ENCODE measurements around the gene MAGEF1. TPM values are rescaled to one million over a fixed set of nuclear protein-coding genes. Genes with fewer than 3 reads are reported as not detected.

Gene MAGEF1
- total RNA-seq = 10 to 100 TPM; 19.4 to 24.5 TPM
- long read RNA-seq, transcript MAGEF1-201 (1 exons, 1,636 nt) = major isoform, 19 of 19 reads
- long read RNA-seq, partial matches to known transcripts = 0 of 19 reads
- long read RNA-seq, other reads (novel, unspliced or antisense) = 0 of 19 reads

DNA sequence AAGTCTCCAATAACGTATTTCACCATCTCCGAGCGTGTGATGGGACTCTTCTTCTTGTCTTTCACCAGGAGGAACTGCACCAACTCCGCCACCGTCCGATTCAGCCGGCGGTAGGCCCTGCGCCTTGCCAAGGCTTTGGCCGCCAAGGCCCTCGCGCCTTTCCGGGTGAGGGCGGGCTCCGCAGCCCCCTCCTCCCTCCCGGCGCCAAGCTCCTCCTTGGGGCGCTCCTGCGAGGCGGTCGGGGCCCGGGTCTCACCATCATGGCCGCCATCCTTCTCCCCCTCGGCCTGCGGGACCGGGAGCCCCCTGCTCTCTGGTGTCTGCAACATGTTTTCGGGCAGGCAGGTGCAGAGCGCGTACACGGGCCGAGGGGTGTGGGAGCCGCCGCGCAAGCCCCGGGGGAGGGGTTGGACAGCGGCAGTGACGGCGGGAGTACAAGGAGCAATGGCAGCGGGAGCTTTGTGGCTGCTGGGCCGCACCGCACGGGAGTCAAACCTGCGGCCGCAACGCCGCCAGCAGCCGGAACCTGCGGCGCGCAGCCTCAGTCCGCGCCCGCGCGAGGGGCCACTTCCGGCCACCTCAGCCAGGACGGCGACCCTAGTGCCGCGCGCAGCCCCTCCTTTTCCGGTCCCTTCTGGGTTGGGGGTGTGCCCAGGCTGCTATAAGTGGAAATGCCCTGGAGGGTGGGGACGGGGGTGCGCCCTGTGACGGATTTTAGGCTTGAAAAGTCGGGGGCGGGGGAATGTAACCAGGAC, at the start of gene MAGEF1:
Gene MAGEF1, minus strand, starts transcription at position 572 of the 755 bp plus-strand sequence. Its CDS starts 243 bp downstream, at position 329.
- intact Hi-C loops (cut with DNase I) = no loop called here
- ATAC-seq (peak; percentile 92 to 93), DNase-seq (peak; percentile 88)

DNA sequence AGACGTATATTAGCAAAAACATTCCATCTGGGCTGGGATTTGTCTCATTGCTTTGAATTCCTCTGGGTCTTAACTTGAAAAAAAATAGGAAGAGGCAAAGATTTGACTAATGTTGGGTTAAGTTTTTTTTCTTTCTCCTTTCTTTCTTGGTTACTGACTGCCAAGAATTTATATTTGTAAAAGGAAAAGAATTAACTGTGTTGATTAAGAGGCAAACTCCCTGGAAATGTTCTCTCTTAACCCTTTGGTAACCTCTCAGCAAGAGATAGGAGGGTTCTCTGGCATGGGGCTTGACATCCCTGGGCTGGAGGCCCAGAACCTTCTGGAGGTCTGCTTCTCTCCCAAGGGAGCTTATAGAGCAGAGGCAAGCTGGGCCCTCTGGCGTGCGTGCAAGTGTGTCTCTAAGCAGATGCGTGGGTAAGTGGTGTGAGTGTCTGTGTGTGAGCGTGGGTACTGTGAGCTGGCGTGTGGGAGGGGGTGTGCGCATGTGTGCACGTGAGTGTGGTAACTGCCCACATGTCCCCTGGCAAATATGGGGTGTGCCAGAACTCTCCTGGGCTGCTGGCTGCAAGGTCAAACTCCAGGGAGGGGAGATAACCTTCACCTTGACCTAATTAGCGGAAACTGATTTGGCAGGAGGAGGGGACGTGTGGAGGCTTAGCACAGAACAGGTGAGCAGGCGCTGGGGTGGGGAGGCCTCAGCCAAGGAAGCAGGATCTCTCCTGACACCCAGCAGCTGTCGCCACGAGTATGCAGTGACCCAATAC, 49.4 kb upstream of the MAGEF1 start:
- intact Hi-C loops (cut with DNase I) = no loop called here
- ATAC-seq (peak; percentile 67 to 68), DNase-seq (peak; percentile 51)

DNA sequence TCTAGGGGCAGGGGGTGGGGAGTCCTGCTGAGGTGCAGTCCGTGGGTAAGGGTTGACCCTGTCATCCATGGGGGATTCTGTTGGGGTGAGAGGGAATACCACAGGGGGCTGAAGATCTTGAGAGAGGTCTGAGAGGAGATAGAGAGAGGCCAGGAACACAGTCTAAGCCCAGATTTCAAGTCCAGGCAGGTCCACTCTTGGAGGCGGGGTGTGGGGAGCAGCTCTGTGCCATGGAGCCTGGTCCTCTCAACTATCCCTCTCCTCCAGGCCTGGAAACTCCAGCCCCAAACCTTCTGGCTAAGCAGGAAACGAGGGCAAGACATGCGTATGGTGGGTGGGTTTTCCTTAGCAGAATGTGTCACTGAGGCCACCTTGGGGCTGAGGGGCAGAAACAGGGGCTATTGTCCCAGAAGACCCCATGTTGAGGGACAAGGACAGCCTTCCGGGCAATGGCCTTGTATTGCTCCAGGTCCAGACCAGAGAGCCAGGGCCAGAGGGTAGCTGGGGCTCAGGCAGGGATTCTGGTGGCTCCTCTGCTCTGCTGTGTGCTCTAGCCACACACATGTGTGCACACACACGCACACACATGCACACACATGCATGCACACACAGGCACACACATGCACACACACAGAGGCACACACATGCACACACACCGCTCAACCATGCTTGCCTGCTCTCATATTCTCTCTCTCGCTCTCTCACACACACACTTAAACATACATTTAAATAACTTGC, 48.6 kb upstream of the MAGEF1 start:
- DNase-seq (no peak), ATAC-seq (no peak)
- intact Hi-C loops (cut with DNase I) = no loop called here

GRCh38 chr3:184759666-184760200, 47.9 kb upstream of the MAGEF1 start:
- no peak for ATAC-seq
- DNase-seq = no peak
- intact Hi-C loops (cut with DNase I) = no loop called here

DNA sequence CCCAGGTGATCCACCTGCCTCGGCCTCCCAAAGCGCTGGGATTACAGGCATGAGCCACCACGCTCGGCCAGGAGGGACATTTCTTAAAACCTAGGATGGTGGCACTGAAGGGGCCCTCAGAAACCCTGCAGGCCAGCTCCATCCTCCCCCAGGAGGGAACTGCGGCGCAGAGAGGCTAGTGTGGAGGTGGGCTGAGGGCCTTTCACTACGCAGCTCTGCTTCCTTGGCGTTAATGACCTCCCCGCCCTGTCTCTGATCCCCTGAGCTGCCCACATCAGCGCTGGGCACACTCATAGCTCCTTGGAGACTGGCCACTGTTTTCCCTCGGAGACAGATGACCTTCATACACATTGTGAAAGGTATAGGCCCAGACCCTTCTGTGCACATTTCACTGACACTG, 46.2 kb upstream of the MAGEF1 start:
- intact Hi-C loops (cut with DNase I) = no loop called here
- ATAC-seq = no peak
- no peak for DNase-seq

DNA sequence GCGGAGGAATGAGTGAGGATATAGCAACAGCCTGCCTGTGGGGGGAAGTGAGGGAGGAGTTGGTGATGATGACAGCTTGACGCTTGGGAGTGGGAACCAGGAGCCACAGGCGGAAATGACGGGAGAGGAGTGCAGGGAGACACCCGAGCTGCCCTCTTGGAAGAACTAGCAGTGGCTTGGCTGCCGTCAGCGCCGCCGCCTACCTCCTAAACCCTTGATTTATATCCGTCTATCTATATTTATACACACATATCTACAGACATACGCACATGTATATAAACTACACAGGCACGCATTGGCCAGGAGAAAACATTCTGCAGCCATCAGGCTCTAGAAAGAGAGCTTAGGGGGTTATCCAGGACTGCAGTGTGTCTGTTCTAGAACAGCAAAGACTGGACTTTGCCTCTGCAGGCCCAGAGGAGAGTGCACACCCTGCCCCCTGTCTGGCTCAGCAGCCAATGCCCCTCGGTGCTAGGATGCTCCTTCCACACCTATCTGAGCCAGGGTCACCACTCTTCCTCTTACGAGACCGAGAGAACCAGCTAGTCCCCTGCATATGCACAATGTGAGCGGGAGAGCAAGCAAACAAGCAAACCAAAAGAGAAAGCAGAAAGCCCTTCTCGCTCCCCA, 45.3 kb upstream of the MAGEF1 start:
- DNase-seq (peak; percentile 80), ATAC-seq (peak; percentile 85 to 88)
- intact Hi-C loops (cut with DNase I) = no loop called here

DNA sequence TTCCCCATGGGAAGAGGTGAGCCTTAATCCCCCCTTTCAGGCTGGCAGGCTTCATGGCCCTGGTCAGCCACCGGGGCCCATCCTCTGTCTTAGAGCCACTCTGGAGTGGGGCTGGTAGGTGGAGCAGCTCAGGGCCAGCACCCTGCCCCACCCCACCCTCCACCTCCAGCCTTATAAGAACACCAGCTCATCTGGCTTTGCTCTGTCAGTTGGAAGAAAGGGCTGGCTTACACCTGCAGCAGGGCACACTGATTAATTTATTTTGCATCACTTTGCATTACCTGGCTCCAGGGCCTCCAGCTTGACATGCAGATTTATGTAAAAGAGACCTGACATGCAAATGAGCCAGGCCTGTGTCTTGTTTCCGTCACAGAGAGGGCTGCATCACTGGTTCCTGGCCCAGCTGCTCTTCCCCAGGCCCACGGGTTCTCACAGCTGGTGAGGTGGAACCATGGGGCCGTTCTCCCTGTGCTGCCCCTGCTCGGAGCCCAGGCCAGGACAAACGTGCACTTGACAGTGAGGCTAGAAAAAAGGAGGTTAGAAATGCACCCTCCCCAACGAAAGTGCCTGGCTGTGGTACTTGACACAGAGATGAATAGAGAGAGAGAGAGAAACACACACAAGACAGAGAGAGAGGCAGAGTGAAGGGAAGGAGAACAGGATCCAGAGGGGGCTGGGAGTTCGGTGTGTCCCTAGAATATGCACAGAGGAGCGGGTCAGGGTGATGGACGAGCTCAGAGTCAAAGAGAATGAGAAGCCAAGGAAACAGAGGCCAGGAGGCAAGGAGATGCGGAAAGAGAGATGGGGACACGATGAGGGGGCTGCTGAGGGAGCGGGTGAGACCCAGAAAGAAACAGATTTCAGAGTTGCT, 44.5 kb upstream of the MAGEF1 start:
- ATAC-seq (peak in 1 of 2 donors; percentile 23), DNase-seq (no peak)
- intact Hi-C loops (cut with DNase I) = no loop called here

DNA sequence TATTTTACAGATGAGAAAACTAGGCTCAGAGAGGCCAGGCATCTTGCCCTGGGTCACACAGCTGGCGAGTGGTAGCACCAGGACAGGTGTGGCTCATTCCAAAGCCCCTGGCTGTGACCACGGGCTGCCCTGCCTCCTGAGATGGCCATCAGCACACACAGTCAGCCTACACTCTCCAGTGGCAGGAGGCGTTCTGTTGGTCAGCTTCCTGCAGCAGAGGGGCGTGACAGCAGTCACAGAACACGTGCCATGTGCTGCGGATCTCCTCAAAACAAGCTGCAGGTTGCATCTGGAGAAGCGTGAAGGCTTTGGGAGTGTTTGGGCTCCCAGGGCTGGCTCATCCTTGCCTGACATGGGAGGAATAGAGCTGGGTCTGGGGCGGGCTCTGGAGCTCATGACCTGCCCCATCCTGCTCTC, 43.5 kb upstream of the MAGEF1 start:
- intact Hi-C loops (cut with DNase I) = no loop called here
- ATAC-seq (no peak), DNase-seq (no peak)

GRCh38 chr3:184752361-184752760, 40.5 kb upstream of the MAGEF1 start:
- no peak for ATAC-seq
- intact Hi-C loops (cut with DNase I) = no loop called here

DNA sequence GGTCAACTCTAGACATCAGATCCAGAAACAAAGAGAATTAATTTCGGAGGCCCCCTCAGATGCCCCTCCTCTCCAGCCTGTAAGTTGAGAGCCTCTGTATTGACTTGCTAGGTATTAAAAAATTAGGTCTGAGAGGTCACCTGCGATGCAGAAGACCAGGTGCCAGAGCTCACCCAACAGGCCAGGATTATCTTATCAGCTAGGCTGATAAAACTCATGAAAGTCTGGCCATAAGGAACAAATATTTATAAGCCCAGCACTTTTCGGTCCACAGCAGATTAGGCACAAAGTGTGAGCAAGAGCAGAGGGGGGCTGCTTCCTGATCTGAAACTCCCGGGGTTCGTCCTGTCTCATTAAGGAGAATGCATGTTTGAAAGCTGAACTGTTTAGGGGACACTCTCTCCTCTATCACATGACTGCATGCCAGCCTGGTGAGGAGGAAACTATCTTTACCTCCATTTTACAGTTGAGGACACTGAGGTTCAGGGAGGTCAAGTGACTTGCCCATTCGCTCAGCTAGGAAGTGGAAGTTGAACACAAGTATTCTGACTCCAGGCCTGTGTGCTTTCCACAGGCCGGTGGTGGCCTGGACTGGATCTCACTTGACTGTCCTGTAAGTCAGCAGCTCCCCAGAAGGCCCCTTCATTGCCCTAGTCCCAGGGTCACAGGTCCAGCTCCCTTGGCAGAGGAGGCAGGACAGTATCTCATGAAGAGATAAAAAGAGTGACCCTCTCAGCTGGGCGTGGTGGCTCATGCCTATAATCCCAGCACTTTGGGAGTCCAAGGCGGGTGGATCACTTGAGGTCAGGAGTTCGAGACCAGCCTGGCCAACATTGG, 39.6 kb upstream of the MAGEF1 start:
- intact Hi-C loops (cut with DNase I) = no loop called here
- DNase-seq (no peak), ATAC-seq (no peak)

More at GRCh38 chr3:184752361-184752760, 40.5 kb upstream of the MAGEF1 start:
- DNase-seq = no peak

DNA sequence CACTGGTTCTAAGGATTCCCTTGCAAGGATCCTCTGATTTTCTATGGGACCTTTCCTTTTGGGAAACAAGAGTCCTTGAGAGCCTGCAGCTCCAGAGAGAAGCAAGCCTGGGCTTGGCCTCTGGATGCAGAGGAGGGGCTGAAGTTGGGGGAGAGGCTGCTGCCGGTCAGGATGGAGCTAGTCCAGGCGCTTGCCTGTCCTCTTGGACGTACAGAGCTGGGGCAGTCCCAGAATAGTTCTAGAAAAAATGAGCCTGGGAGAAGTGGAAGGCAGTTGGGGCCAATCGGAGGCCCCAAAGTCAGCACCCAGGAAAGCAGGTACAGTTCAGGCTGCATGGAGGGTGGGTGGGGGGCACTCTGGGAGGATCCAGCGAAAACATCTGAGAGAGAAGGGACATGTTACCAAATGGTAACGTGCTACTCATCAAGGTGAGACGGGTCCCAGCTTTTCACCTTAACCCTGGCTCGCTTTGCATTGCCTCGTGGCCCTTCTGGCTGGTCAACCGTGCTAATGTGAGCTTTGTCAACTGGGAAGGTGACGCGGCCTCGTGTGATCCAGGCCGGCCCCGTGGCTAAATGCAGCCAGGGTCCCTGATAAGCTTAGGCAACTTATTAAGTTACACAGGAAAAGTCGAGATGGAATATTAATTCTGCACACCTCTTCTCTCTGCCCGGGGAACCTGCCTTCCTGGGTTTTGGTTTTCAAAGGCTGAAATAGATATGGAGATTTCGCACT, 38.7 kb upstream of the MAGEF1 start:
- intact Hi-C loops (cut with DNase I) = no loop called here
- DNase-seq (no peak), ATAC-seq (no peak)

GRCh38 chr3:184749168-184749744, 37.4 kb upstream of the MAGEF1 start:
- ATAC-seq (no peak), DNase-seq (no peak)
- intact Hi-C loops (cut with DNase I) = no loop called here

DNA sequence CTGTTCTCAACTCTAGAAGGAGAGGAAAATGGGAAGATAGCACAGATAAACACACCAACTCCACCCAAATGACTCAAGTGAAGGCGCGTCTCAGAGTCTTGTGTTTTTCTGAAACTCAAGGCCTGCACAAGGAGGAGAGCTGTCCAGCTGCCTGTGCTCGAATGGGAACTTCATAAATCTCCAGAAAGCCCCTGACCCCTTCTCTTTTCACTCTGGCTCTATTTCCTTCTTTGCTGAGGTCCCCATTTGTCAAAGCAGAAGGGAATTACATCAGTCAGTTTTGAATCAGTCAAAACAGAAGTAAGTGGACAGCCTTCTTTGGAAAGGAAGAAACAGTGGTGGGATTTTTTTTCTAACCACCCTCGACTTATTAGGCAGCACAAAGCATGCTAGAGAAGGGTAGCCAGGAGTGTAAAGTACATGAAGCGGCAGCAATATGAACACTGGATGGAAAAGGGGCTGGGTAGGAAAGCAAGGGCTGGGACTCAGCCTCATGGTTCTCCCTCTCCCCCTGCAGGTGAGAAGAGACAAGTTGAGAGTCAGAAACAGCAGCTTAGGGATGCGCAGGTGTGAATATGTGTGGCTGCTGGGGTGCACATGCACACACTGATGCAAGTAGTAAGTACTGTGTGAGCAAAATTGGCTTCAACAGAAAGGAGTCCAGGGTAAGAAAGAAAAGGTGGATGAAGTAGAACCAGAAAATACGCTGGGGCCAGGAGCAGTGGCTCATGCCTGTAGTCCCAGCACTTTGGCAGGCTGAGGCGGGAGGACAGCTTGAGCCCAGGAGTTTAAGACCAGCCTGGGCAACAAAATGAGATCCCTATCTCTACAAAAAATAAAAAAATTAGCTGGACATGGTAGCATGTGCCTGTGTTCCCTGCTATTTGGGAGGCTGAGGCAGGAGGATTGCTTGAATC, 36.6 kb upstream of the MAGEF1 start:
- no peak for DNase-seq
- ATAC-seq = peak; percentile 34 to 68
- intact Hi-C loops (cut with DNase I) = no loop called here

DNA sequence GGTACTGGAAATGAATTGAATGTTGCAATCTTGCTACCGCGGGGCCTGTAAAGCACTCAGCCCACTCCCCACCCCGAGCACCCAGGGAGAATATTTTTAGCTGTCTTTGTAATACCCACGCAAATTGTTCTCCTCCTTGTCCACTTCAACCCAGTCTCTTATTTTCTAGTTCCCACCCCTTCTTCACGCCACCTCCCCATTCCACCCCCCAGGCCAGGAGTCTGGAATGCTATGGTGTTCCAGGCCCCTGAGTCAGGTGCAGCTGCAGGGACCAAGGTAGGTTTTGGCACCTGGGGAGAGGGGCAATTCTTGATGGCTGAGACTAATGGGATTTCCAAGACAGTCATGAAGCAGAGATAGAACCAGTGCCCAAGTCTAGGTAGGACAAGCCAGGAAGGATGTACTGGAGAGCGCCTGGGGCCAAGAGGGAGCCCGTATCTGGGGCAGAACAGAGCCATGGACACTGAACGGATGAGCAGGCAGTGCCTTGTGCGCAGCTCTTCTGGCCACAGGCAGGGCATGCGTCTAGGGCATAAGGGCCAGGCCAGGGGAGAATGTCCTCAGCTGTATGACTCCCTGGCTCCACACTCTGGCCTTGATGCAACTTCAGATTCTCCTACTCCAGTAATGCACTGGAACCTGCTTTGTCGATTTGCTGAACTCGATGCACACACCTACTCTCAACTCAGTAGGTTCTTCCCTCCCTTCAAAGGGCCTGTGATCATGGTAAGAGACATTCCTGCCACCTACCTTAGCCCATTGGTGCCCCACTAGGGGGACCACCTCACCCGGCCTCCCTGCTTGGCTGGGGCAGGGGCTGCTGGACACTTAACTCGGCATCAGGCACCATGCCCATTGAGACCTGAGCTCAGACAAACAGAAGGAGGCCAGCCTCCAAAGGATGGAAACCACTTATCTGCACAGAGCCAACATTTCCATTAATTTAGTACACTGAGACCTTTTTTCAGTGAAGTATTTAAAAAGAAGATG, 34.6 kb upstream of the MAGEF1 start:
- intact Hi-C loops (cut with DNase I) = no loop called here
- ATAC-seq (no peak), DNase-seq (no peak)
